ENCODE measurements around the gene ATOSB. TPM values are rescaled to one million over a fixed set of nuclear protein-coding genes. Genes with fewer than 3 reads are reported as not detected.

Gene ATOSB
- total and polyA plus RNA-seq, 10 donors: 8.7 to 45.0 (median 33.5) TPM

GRCh38 chr9:35075358-35075757, 40.3 kb downstream of the ATOSB start:
- intact Hi-C loops (cut with DNase I; ENCODE audit: low total_unique reads): no loop called here

GRCh38 chr9:35074791-35075190, 40.9 kb downstream of the ATOSB start:
- H3K4me1 ChIP-seq: peaks cover 22 to 52% (median 38%) of the 10 kb centered on the region in 6 donors
- intact Hi-C loops (cut with DNase I; ENCODE audit: low total_unique reads): no loop called here
- WGBS, 5 donors: 92 to 98% (median 97%) methylated on average over 8 of the region's 8 CpGs
- no peaks in the 10 kb centered on the region for H3K27me3 ChIP-seq (replicated peaks in 1 of 7)
- H3K36me3 ChIP-seq: peaks cover 0 to 46% (median 0%) of the 10 kb centered on the region in 6 donors
- H3K9me3 ChIP-seq: no peaks in the 10 kb centered on the region
- DNase-seq: no peak
- no peak overlapping the region for H3K4me3 ChIP-seq
- TF ChIP-seq, protein P1, sequence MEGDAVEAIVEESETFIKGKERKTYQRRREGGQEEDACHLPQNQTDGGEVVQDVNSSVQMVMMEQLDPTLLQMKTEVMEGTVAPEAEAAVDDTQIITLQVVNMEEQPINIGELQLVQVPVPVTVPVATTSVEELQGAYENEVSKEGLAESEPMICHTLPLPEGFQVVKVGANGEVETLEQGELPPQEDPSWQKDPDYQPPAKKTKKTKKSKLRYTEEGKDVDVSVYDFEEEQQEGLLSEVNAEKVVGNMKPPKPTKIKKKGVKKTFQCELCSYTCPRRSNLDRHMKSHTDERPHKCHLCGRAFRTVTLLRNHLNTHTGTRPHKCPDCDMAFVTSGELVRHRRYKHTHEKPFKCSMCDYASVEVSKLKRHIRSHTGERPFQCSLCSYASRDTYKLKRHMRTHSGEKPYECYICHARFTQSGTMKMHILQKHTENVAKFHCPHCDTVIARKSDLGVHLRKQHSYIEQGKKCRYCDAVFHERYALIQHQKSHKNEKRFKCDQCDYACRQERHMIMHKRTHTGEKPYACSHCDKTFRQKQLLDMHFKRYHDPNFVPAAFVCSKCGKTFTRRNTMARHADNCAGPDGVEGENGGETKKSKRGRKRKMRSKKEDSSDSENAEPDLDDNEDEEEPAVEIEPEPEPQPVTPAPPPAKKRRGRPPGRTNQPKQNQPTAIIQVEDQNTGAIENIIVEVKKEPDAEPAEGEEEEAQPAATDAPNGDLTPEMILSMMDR (IDR thresholded peaks at IDR 0.05 in 8 of 11, conservative IDR thresholded peaks at IDR 0.05 in 3 of 11): no peak
- TF ChIP-seq POLR2A (IDR thresholded peaks at IDR 0.05): no peak
- no peak for TF ChIP-seq POLR2AphosphoS5 (IDR thresholded peaks at IDR 0.05)
- H3K27ac ChIP-seq: no peak overlapping the region

More at GRCh38 chr9:35075358-35075757, 40.3 kb downstream of the ATOSB start:
- peaks cover 0 to 40% (median 0%) of the 10 kb centered on the region in 6 donors for H3K36me3 ChIP-seq
- TF ChIP-seq, protein P1 (IDR thresholded peaks at IDR 0.05 in 8 of 11, conservative IDR thresholded peaks at IDR 0.05 in 3 of 11): no peak
- no peak for TF ChIP-seq POLR2A (IDR thresholded peaks at IDR 0.05)
- TF ChIP-seq POLR2AphosphoS5 (IDR thresholded peaks at IDR 0.05): no peak
- no peak overlapping the region for H3K27ac ChIP-seq
- no peaks in the 10 kb centered on the region for H3K27me3 ChIP-seq (replicated peaks in 1 of 7)
- no peak for DNase-seq
- 93 to 97% (median 96%) methylated on average over 3 to 4 of the region's 4 CpGs for WGBS, 5 donors
- no peak overlapping the region for H3K4me3 ChIP-seq
- peaks cover 16 to 50% (median 34%) of the 10 kb centered on the region in 6 donors for H3K4me1 ChIP-seq
- no peaks in the 10 kb centered on the region for H3K9me3 ChIP-seq

DNA sequence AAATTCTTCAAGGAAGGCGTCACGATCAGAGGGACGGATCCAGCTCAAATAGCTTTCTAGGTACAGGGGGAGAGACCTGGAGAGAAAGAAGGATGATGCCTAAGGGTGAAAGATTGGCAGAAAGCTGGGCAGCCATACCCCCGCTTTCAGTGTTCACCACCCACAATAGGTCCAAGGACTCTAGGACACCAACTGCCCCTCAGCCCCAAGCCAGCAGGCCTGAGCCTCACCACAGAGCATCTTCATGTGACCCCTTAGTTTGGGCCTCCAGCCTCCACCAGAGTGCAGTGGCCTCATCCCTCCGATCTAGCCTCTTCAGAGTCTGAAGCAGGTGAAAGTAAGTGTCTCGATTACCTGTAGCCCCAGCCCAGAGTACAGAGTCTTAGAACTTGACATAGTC, 41.5 kb downstream of the ATOSB start:
- intact Hi-C loops (cut with DNase I; ENCODE audit: low total_unique reads): no loop called here
- H3K4me3 ChIP-seq: no peak overlapping the region
- DNase-seq: peak; percentile 69
- WGBS, 5 donors: 96 to 98% (median 98%) methylated on average over 6 of the region's 6 CpGs
- H3K27me3 ChIP-seq (replicated peaks in 1 of 7): no peaks in the 10 kb centered on the region
- peaks cover 0 to 49% (median 0%) of the 10 kb centered on the region in 6 donors for H3K36me3 ChIP-seq
- no peak overlapping the region for H3K27ac ChIP-seq
- H3K4me1 ChIP-seq: peaks cover 24 to 54% (median 42%) of the 10 kb centered on the region in 6 donors
- TF ChIP-seq POLR2A (IDR thresholded peaks at IDR 0.05) (no peak), POLR2AphosphoS5 (IDR thresholded peaks at IDR 0.05) (no peak)
- TF ChIP-seq, protein P1 (IDR thresholded peaks at IDR 0.05 in 8 of 11, conservative IDR thresholded peaks at IDR 0.05 in 3 of 11): no peak
- no peaks in the 10 kb centered on the region for H3K9me3 ChIP-seq

GRCh38 chr9:35073279-35073612, 42.4 kb downstream of the ATOSB start:
- TF ChIP-seq POLR2A (IDR thresholded peaks at IDR 0.05) (no peak), POLR2AphosphoS5 (IDR thresholded peaks at IDR 0.05) (no peak)
- TF ChIP-seq, protein P1 (IDR thresholded peaks at IDR 0.05 in 8 of 11, conservative IDR thresholded peaks at IDR 0.05 in 3 of 11): no peak
- Histone ChIP-seq H3K27me3 (replicated peaks in 1 of 7) (no peaks in the 10 kb centered on the region), H3K4me1 (peaks cover 27 to 54% (median 42%) of the 10 kb centered on the region in 6 donors), H3K36me3 (peaks cover 0 to 54% (median 2%) of the 10 kb centered on the region in 6 donors), H3K4me3 (peak overlapping the region in 6 of 8 donors; percentile 84 to 96 (median 89)), H3K9me3 (no peaks in the 10 kb centered on the region), H3K27ac (peak overlapping the region in 7 of 8 donors; percentile 9 to 100 (median 100))
- intact Hi-C loops (cut with DNase I; ENCODE audit: low total_unique reads): no loop called here
- no peak for DNase-seq
- WGBS, 5 donors: 65 to 94% (median 75%) methylated on average over 2 of the region's 2 CpGs
